Measurements from ENCODE around the gene CNBP. TPM values are rescaled to one million over a fixed set of nuclear protein-coding genes. Genes with fewer than 3 reads are reported as not detected.
A peak's percentile ranks its signal among the peaks of the same experiment; 100 is the strongest.
"Not testable (repeated sequence)": the region's sequence is repeated elsewhere in the genome, so short reads cannot be mapped to it uniquely, and the experiment has no call there.

Gene CNBP
- total RNA-seq, 6 experiments from 2014 or later: 229 to 242 (median 240) TPM

DNA sequence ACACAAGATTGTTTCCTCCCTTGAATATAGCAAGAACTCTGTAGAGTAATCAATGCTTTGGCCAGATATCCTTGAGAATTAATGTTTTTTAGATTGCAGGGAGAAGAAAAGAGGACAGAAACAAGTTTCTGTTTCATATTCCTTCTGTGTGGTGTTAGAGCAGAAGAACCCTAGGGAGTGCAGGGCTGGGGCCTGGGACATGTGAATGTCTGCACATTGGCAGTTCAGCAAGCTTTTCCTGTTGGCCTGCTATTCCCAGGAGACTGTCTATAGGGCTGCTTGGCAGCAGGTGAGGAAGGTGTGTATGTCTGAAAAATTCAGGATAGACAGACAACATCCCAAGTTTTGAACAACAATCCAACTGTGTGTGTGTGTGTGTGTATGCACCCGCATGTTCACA, 13.6 kb upstream of the CNBP start:
- Mint-ChIP-seq H3K4me3 (peak overlapping the region; percentile 87; the same call in 1 of the 2 replicates), H3K4me1 (ENCODE audit: low read depth) (peaks cover 33% of the 10 kb centered on the region), H3K27ac (peak overlapping the region; percentile 98), H3K27me3 (ENCODE audit: insufficient read depth) (no peaks in the 10 kb centered on the region; the same call in 1 of the 2 replicates), H3K36me3 (ENCODE audit: low read depth) (no peaks in the 10 kb centered on the region; the same call in 1 of the 2 replicates), H3K9me3 (no peaks in the 10 kb centered on the region)
- no peak for DNase-seq
- TF ChIP-seq, protein P1, sequence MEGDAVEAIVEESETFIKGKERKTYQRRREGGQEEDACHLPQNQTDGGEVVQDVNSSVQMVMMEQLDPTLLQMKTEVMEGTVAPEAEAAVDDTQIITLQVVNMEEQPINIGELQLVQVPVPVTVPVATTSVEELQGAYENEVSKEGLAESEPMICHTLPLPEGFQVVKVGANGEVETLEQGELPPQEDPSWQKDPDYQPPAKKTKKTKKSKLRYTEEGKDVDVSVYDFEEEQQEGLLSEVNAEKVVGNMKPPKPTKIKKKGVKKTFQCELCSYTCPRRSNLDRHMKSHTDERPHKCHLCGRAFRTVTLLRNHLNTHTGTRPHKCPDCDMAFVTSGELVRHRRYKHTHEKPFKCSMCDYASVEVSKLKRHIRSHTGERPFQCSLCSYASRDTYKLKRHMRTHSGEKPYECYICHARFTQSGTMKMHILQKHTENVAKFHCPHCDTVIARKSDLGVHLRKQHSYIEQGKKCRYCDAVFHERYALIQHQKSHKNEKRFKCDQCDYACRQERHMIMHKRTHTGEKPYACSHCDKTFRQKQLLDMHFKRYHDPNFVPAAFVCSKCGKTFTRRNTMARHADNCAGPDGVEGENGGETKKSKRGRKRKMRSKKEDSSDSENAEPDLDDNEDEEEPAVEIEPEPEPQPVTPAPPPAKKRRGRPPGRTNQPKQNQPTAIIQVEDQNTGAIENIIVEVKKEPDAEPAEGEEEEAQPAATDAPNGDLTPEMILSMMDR (IDR thresholded peaks at IDR 0.05): no peak

DNA sequence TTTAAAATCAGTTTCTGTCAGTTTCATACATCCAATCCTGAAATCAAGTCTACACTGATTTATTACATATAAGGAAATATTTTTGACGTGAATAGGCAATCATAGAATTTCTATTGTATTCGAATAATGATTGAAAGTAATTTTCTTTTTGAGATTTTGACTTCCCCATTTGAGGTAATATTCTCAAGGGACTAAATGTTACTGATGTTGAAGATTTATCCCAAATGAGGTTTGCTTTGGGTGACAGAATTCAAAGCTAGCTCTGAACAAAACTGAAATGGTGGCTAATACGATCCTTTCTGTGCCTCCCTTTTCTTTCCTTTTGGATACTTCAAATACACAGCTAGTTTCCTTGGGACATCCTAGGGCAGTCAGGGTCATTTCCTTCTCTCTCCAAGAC, 12.9 kb upstream of the CNBP start:
- Mint-ChIP-seq H3K4me1 (ENCODE audit: low read depth) (peaks cover 33% of the 10 kb centered on the region), H3K36me3 (ENCODE audit: low read depth) (no peaks in the 10 kb centered on the region; the same call in 1 of the 2 replicates), H3K4me3 (peak overlapping the region; percentile 87; the same call in 1 of the 2 replicates), H3K27me3 (ENCODE audit: insufficient read depth) (no peaks in the 10 kb centered on the region; the same call in 1 of the 2 replicates), H3K9me3 (no peaks in the 10 kb centered on the region), H3K27ac (peak overlapping the region; percentile 98)
- TF ChIP-seq, protein P1 (IDR thresholded peaks at IDR 0.05): no peak
- DNase-seq: no peak

DNA sequence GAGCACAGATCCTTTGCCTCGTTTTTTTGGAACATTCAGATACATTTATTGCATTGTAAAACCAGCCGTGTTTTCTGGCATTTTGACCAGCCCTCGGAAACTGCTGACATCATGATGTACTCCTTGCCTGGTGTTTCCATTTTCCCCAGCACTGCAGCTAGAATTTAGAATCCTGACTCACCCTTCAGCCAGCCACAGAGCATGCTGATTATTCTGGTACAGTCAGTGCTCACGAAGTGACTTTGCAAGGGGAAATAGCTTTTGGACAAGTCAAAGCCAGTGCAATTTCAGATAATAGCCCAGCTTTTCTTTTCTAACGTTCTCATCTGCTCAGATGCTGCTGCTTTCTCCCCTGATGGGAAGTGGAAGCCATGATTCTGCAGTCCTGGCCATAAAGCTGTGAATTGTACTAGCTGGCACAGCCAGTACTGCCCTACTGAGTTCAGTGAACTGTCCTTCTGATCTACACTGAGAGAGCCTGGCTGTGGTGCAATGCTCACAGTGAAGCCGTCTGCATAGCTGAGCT, 12.1 kb upstream of the CNBP start:
- H3K27ac Mint-ChIP-seq: peak overlapping the region; percentile 98
- peak overlapping the region; percentile 87 for H3K4me3 Mint-ChIP-seq
- no peaks in the 10 kb centered on the region; the same call in 1 of the 2 replicates for H3K27me3 Mint-ChIP-seq (ENCODE audit: insufficient read depth)
- TF ChIP-seq, protein P1 (IDR thresholded peaks at IDR 0.05): no peak
- H3K4me1 Mint-ChIP-seq (ENCODE audit: low read depth): peaks cover 33% of the 10 kb centered on the region
- H3K36me3 Mint-ChIP-seq (ENCODE audit: low read depth): no peaks in the 10 kb centered on the region; the same call in 1 of the 2 replicates
- peak; percentile 97 for DNase-seq
- H3K9me3 Mint-ChIP-seq: no peaks in the 10 kb centered on the region

DNA sequence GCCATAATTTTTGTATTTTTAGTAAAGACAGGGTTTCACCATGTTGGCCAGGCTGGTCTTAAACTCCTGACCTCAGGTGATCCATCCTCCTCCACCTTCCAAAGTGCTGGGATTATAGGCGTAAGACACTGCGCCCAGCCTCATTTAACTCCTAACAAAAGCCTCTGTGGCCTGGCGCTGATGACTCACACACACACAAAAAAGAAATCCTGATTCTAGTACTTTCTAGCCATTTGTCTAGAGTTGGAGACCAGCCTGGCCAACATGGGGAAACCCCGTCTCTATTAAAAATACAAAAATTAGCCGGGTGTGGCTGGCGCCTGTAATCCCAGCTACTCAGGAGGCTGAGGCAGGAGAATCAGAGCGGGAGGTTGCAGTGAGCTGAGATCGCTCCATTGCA, 6.1 kb upstream of the CNBP start:
- H3K4me3 Mint-ChIP-seq; H3K27me3 Mint-ChIP-seq (ENCODE audit: insufficient read depth); H3K36me3 Mint-ChIP-seq (ENCODE audit: low read depth); H3K27ac Mint-ChIP-seq; DNase-seq; H3K9me3 Mint-ChIP-seq; H3K4me1 Mint-ChIP-seq (ENCODE audit: low read depth): not testable (repeated sequence)

DNA sequence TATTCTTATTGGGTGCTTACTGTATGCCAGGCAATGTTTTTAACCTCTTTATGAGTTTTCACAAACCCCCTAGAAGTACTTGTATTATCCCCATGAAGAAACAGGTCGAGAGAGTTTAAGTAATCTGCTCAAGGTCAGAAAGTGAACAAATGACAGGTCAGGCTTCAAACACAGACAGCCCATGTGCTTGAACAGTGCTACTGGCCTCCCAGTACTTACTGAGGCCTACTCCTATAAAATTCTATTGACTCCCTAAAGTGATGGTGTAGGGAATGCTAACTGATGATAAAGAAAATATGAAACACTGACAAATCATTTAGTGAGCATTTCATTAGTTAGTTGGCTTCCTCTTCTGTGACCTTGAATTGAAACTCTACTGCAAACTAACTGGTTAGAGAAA, 4.2 kb upstream of the CNBP start:
- peaks cover 10% of the 10 kb centered on the region; the same call in 1 of the 2 replicates for H3K4me1 Mint-ChIP-seq (ENCODE audit: low read depth)
- peak overlapping the region; percentile 49; the same call in 1 of the 2 replicates for H3K27ac Mint-ChIP-seq
- no peaks in the 10 kb centered on the region; the same call in 1 of the 2 replicates for H3K27me3 Mint-ChIP-seq (ENCODE audit: insufficient read depth)
- H3K4me3 Mint-ChIP-seq: no peak overlapping the region
- TF ChIP-seq, protein P1 (IDR thresholded peaks at IDR 0.05): no peak
- H3K36me3 Mint-ChIP-seq (ENCODE audit: low read depth): peaks cover 9% of the 10 kb centered on the region
- DNase-seq: no peak
- H3K9me3 Mint-ChIP-seq: no peaks in the 10 kb centered on the region

DNA sequence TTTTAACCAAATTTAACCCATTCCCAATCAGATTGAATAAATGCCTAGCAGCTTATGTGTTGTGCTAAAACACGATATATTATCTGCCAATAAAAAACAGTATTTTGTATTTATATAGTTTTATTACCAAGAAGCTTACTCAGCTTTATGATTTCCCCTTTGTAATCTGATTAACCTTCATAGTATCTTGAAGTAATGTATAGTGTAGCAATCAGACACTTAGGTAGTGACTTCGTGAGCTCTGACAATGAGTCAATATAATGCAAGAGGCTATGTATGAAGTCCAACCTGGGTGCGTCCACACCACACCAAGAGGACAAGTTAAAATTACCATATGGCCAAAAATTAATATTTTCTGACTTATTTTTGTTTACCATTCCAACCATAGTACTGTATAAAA, 2.1 kb upstream of the CNBP start:
- peaks cover 26% of the 10 kb centered on the region for H3K36me3 Mint-ChIP-seq (ENCODE audit: low read depth)
- H3K9me3 Mint-ChIP-seq: no peaks in the 10 kb centered on the region
- no peak for DNase-seq
- H3K4me1 Mint-ChIP-seq (ENCODE audit: low read depth): peaks cover 23% of the 10 kb centered on the region
- no peak overlapping the region for H3K27ac Mint-ChIP-seq
- TF ChIP-seq, protein P1 (IDR thresholded peaks at IDR 0.05): no peak
- no peak overlapping the region for H3K4me3 Mint-ChIP-seq
- H3K27me3 Mint-ChIP-seq (ENCODE audit: insufficient read depth): peaks cover 1% of the 10 kb centered on the region

DNA sequence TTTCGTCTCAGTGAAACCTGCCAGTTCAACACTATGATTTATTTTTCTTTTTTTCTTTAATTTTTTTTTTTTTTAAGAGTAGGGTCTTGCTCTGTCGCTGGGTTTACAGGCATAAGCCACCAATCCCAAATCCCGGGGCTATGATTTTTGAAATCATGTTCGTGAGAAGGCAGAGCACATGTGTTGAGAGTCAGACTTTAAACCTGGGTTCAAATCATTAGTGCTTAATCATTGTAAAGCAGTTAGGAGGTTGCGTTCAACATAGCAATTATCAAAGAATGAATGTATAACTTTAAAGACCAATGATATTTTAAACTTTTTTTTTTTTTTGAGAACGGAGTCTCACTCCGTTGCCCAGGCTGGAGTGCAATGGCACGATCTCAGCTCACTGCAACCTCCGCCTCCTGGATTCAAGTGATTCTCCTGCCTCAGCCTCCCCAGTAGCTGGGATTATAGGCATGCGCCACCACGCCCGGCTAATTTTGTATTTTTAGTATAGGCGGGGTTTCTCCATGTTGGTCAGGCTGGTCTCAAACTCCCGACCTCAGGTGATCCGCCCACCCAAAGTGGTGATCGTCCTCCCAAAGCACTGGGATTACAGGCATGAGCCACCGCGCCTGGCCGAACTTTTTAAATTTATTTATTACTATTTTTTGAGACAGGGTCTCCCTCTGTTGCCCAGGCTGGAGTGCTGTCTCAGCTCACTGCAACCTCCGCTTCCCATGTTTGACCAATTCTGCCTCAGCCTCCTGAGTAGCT, 1.3 kb upstream of the CNBP start:
- Mint-ChIP-seq H3K36me3 (ENCODE audit: low read depth) (peaks cover 32% of the 10 kb centered on the region), H3K27ac (peak overlapping the region; percentile 97), H3K4me1 (ENCODE audit: low read depth) (peaks cover 32% of the 10 kb centered on the region)

More for the DNA sequence above, 1.3 kb upstream of the CNBP start:
- H3K9me3 Mint-ChIP-seq; H3K27me3 Mint-ChIP-seq (ENCODE audit: insufficient read depth); DNase-seq: not testable (repeated sequence)
- peak overlapping the region; percentile 98 for H3K4me3 Mint-ChIP-seq
